Superior temporal gyrus (tissue), 1 donor: ENCODE results near the gene DLGAP1.

Experiments used
- DNase-seq: peaks from one replicate; pipeline ENCODE4 v3.0.0-alpha.2; 2016; ENCODE audit errors: extremely low spot score

The DLGAP1 gene

DNA sequence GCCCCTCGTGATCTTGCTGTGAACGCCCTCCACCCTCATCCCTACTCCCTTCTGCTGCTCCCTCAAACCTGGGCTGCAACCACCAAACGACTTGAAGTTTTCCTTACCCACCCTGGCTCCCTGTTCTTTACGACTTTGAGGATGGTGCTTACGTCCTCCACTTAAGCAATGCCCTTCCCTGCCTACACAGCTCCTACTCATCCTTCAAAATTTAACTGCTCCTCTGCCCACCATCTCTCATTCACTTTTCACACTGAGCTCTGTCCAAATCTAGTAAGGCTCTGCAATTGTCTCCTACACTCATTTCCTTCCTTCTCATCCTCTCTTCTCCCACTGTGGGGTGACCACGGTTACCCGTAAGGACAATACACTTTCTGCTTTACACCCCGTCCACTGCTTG, 554.1 kb downstream of the DLGAP1 start:
- no peak for DNase-seq

DNA sequence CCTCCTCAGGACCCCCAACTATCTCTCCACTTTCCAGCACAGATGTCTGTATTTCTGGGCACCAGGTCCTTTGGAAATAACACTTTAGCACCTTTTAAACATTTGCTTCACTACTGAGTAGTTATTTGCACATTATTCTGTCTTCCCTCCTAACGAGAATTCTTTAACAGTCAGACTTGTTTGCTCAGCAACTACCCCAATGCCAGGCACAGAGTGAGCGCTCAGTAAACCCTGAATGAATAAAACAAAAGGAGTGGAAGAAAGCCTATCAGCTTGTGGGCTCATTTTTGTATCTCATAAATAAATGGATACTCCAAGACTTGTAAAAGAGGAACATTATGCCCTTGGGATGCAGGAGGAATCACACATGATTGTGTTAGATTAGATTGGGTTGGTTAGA, 554.8 kb downstream of the DLGAP1 start:
- peak; percentile 55 for DNase-seq

DNA sequence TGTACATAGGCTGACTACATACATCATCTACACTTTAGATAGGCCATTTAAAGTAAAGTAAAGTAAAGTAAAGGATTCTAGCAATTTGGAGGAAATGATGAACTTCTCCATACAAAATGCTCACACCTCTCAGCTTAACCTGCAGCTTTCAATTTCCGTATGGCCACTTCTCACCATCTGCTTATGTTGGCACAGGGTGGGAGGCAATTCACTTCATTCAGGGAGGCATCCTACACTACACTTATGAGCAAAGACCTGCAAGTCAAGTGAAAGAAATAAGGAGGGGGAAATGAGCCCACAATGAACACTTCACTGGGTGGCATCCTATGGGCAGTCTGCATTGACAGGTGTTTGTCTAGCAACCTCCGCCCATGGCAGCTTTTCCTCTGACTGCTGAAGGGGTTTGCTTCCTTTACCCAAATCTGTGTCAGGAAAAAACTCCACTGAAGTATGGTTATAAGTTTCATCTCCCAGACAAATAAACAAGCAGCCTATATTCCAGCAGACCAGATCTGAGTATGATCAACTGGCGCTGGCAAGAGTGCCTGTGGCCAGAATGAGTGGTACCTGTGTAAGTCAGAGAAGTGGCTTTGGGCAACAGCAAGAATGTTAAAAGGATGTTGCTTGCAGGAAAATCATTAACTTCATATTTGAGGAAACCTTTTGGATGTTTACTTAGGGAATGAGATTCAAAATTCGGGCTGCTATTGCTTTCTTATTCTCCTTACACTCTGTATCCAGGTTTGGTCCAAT, 556.1 kb downstream of the DLGAP1 start:
- no peak for DNase-seq

DNA sequence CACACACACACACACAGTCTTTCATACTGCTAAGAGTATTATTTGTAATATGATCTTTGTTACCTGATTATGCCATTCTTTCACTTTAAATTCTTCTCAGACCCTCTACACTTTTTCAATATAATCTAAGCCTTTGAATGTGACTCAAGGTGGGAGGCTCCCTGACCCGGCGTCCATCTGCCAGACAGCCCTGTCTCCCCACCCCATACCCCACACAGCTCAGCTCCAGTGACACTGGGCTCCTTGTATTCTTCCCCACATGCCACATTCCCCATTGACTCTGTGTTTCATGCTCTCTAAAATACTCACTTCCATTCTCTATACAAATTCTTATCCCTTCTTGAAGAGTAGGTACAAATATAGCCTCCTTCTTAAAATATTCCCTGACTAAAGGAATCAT, 563.0 kb downstream of the DLGAP1 start:
- no peak for DNase-seq

DNA sequence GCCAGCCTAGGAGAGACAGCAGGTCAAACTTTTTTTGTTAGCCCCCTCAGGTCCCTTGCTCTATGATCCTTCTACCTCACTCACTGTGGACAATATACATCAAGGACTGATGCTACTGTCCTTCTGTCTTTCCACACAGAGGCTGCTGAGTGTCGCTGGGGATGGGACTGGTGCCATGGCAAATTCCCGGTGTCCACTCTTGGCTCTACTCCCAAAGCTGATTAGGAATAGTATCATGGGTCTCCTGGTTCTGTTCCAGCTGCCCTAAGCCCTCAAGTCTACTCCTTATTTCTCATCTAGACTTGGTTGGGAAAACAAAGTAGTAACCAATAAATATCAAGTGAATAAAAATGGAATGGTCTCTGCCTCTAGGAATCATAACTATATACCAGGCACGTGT, 563.9 kb downstream of the DLGAP1 start:
- no peak for DNase-seq

DNA sequence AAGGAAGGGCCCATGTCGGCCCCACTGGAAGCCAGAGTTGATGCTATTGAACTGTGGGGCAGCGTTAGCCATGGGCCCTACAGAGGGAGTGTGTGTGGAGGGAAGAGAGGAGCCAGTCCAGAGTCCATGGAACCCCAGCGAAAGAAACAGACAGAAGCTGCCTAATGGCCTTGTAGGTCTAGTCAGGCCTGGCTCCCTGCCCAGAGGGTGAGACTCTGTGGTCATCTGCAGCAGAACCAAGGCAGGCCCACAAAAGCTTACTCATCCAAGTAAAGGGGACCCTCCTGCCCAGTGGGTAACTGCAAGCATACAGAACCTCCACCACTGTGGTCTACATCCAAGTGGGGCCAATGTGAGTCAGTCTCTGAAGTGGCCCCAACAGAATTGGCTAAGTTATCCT, 565.3 kb downstream of the DLGAP1 start:
- no peak for DNase-seq

DNA sequence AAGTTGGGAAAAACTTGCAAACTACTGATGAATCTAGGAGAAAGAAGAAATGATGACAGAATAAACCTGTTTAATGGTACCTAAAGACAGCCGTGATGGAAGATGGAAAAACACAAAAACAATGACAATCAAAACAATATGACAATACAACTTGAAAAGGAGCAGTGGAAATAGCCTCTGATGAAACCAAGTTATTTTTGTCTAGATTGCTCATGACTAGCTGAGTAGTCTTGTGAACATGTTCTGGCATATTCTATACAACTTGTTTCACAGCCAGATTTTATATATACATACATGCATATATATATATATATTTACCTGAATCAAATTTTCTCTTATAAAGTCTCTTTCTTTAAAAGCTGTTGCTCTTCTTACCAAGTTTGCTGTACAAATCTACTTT, 566.0 kb downstream of the DLGAP1 start:
- no peak for DNase-seq

DNA sequence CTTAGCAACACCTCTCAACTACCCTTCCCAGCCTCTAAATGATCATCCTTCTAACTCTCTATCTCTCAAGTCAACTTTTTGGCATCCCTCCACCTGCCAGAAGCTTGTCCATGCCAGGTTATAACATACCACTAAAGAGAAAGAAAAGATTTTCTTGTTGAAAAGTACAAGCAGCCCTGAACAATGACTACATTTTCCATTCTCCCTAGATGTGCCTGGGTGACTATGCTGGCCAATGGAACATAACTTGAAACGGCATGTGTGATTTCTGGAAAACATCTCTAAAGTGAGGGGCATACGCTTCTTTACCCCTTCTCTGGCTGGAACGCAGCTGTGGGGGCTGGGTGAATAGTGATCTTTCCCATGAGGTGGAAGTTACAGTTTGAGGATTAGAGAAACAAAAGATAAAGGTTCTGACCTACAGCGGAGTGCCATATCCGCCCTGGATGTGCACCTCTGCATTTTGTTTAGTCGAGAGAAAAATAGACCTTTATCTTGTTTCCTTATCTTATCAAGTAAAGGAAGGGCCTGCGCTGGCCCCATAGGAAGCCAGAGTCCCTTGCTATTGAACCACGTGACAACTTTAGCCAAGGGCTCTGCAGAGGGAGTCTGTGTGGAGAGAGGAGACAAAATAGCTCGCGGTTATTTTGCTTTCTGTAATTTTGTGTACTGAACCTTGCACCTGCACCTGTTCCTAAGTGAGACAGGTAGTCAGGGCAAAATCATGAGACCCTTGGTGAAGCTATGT, 568.4 kb downstream of the DLGAP1 start:
- DNase-seq, result no peak

DNA sequence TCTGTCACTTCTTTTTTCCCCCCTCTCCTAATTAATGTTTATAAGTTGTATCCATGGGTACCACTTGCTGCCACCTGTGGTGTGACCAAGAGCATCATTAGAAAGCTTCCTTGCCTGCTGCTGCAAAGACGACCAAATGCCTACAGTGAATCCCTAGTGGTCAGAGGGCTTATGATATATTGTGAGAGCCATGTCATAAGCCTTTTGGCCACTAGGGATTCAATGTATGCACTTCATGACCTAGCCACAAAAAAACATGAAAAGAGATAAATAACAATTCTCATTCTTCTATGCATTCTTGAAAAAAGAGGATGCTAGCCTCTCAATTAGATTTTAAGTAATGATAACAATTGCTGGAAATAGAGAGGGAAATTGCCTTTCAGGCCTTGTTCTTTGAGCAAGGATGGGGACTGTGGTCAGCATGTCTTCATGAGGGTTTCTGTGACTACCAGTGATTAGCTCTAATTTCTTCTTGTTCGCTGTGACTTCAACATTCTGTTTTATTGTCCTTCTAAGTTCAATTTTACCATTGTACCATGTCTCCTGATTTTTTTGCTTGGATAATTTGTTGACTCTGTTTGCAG, 569.8 kb downstream of the DLGAP1 start:
- no peak for DNase-seq

DNA sequence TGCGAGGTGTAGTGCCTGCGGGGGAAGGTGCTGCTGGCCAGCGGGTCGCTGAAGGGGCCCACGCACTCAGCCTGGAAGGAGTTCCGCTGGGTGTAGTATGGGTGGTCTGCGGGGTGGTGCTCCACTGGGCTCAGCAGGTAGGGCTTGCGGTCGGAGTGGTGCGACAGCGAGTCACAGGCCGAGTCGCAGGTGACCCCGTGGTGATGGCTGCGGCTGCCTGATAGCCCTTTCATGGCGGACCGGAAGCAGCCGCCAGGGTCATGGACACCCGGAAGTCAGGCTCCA, 575.3 kb downstream of the DLGAP1 start:
- no peak for DNase-seq

DNA sequence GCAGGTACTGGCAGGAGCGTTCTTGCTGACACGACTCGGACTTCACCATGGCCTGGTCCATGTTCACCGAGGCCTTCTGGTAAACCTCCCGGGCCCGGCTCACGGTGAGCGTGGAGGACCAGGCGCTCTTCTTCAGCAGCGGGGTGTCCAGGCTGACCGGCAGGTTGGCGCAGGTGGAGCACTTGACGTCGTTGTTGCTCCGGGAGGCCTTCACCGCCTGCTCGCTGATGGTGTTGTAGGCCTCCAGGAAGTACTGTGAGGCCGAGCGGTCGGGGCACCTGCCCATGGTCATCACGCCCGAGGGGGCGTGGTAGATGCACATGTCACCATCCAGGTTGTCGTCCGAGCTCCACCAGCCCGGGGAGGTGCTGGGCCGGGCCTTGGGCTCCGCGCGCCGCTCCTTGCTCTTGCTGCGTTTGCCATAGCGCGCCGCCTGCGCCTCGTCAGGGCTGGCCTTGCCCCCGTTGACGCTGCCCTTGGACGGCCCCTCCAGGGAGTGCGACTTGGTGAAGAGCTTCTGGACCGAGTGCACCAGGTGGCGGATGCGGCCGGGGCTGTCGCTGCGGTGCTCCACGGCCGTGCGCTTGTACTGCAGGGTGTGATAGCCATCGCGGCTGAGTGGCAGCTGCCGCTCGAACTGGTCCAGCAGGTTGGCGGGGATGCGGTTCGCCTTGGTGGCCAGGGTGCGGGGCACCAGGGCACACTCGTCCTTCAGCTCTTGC, 575.8 kb downstream of the DLGAP1 start:
- DNase-seq, result no peak

DNA sequence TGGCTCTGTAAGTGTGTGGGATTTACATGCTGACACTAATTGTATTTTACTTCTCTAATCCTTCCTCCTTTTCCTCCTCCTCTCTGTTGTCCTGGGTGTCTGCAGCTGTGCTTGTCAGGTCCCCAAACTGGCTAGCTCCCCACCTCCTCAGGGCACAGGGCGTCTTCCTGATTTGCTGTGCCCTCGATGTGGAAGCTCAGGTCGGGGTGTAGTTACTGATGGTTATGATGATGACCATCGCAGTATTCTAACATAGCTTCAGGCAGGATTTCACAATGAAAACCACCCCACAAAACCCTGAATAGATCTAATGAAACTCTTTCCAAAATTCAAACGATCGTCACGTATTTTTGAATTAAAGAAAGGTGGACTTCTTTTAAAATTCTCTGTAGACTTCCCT, 576.7 kb downstream of the DLGAP1 start:
- no peak for DNase-seq

DNA sequence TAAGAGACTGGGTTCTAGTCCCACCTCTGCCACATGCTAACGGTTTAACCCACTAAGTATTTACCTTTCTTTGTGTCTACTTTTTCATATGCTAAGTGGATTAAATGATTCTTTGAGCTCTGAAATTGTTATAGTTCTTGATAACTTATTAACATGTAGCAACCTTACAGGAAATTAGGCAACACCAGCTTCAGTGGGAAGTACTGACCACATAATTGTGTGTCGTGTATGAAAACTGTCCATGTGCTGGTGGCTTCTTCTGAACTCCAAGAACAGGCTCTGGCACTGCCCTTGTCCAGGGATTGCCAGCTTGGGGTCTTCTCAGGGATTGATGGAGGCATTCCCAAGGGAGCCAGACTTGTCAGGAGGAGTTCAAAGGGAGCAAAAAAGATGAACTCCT, 577.4 kb downstream of the DLGAP1 start:
- DNase-seq, result no peak

DNA sequence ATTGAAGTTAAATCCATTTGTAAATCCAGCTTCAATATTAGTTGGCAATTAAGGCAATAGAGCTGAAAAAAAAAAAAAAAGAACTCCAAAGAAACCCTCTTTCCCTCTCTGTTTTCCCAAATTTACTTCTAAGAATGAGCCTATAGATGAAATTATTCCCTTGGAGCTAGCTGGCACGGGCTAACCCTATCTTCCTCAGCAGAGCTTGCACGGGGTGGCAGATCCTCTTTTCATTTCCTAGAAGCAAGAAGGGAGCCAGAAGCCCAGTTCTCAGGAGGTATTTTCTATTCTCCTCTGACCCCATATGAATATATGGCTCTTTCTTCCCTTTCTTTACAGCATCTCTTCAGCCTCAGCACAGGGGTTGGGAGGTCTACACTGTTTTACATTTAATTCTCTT, 579.1 kb downstream of the DLGAP1 start:
- DNase-seq, result no peak

DNA sequence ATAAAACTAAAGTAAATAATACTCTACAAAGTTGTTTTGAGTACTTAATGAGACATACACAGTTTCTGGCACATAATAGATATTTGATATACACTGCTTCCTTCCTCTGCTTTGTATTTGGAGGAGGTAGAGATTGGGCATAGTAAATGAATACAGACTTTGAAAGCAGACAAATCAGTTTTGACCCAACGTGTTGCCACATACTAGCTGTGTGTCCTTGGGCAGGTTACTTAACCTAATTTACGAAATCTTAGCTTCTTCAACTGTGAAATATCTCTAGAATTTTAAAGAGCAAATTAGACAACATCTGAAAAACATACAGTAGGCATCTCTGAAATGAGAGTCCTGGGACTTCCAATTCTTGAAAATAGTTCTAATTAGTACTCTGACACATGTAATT, 579.7 kb downstream of the DLGAP1 start:
- no peak for DNase-seq

DNA sequence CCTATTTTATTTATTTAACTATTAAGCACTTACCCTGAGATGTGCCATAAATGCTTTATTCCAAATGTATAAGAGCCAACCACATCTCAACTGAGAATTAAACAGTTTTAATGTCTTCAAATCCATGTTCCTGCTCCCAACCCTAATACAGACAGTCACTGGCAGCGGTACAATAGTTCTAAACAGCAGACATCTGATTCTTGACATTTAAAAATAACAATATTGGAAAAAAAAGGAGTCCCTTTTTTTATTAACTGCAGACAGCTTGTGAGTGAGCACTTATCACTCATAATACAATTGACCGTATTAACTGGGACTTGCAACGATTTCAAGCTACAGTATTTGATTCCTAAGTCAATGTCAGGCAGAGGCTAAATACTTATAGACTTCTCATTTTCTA, 580.5 kb downstream of the DLGAP1 start:
- DNase-seq, result peak; percentile 63

DNA sequence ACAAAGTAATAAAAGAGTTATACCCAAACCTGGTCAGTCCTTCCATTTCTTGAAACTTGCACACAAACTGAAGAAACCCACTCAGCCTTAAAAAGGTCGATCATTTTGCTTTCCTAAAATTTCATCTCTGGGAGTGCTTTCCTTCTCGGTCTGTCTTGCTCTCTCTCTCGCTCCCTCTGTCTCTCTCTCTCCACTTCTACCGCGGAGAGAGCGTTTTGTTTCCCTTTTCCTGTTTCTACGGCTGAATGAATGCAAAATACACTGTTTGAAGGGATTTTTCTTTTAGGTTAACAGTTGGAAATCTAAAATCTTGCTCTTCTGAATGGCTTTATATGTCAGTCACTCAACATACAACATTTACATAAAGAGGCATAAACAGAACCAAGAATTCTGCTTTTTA, 581.0 kb downstream of the DLGAP1 start:
- DNase-seq, result peak; percentile 66

DNA sequence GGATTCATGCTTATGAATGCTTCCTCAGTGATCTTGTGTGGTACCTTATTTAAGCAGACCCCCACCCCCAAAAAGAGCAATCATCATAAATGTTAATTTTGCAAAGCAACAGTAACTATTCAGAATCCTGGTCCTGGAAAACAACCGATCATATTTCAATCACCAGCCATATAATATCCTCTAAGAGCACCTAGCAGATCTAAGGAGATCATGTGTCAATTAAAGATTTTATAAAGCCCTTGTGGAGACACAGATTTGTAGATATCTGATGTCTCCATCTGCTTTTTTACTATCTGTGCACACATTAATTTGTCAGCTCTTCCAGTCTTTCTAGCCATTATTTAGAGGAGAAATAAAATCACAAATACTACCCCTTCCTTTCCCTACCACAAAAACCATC, 581.4 kb downstream of the DLGAP1 start:
- no peak for DNase-seq

DNA sequence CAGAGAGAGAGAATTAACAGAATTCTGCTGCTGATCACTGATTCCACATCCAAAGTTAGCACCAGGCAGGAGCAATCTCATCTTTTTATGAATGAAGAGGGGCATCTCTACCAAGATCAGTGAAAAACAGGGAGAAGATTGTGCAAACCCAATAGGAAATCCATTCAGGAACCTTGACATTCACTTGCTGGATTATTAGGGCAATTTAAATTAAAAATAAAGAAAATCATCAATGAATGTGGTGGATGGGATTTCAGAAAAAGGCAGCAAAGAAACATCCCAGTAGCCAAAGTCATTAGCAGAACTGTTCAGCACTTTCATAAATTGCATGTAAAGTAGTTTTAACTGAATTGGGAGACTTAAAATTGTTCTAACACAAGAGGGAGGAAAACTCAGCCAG, 581.9 kb downstream of the DLGAP1 start:
- DNase-seq, result no peak

DNA sequence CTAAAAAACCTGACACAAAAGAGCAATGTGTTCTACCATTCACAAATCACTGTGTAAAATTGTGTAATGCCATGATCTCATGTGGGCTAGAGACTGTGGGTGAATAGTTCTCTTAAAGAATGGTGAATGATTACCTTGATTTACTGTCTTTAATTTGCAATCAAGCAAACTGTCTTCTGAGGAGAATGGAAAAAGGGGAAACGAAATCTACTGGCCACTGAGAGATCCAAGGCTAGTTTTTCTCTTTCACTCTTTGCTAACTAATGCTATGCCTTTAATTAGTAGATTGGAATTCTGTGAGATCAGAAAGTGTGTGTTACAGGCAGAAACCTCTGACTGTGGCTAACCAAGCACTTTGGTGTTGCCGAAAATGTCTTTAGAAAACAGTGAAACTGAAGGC, 582.5 kb downstream of the DLGAP1 start:
- no peak for DNase-seq

DNA sequence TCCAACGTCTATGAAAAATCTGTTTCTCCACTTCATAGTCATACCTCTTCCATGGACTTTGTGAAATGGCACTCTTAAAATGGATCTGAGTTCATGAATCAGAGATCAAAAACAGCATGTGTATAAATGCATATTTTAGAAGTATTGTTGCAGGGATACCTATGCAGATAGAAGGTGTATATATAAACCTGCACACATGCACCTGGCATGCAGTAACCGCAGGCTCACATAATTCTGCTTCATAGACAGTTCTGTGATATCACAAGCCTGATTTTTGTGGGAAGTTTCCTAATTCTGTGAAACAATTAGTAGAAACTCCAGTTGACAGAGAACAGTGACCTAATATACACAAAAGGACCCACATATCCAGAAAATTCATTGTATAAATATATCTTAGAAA, 583.4 kb downstream of the DLGAP1 start:
- no peak for DNase-seq

DNA sequence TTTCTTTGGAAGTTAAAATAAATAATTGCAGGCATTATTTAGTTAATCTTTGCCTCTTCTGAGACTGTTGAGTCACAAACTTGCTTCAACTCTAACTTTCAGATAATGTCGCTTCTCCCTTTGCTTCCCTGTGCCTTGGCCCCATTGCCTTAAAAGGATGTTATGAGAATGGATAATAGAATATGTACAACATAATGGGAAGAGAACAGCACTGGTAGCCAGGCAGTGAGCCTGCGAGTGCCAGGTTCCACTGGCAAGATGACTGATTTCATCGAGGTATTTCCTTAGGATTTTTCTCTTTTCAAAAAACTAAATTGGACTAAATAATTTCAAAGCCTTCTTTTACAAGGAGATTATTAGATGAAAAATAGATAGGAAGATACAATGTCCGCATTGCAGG, 584.2 kb downstream of the DLGAP1 start:
- DNase-seq, result no peak

DNA sequence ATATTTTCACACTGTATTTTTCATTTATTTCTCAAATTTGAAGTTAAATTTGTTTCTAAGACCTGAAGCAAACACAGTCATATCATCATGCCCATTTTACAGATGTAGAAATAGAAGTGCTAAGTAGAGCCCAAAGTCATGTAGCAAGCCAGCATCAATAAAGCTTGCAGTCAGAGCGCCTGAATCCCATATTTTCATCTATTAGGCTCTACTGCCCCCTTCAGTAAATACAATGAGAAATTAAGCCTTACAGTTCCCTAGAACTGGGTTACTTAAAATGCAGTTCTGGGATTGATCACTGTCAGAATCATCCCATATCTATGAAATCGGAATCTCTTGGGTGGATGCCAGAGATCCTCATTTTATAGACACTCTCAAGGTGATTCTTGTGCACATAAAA, 585.3 kb downstream of the DLGAP1 start:
- DNase-seq, result peak; percentile 79
